ENCODE results near the gene SLC7A9.
"Not testable (repeated sequence)": the region's sequence is repeated elsewhere in the genome, so short reads cannot be mapped to it uniquely, and the experiment has no call there.

SLC7A9 gene

GRCh38 chr19:32863301-32863700 lies 6.3 kb downstream of the SLC7A9 start:
- DNase-seq, result no peak

- no peak for DNase-seq
These were observed 6.8 kb downstream of the SLC7A9 start for GRCh38 chr19:32862741-32863140.

- no peak for DNase-seq
These were observed 7.4 kb downstream of the SLC7A9 start for GRCh38 chr19:32862173-32862572.

GRCh38 chr19:32861596-32861995 lies 8.0 kb downstream of the SLC7A9 start:
- DNase-seq, result no peak

GRCh38 chr19:32859591-32859990 lies 10.0 kb downstream of the SLC7A9 start:
- no peak for DNase-seq

- no peak for DNase-seq
These were observed 11.0 kb downstream of the SLC7A9 start for GRCh38 chr19:32858559-32858958.

- DNase-seq, result no peak
These were observed 11.4 kb downstream of the SLC7A9 start for GRCh38 chr19:32858155-32858554.

- no peak for DNase-seq
These were observed 12.0 kb downstream of the SLC7A9 start for GRCh38 chr19:32857584-32857983.

- DNase-seq, result not testable (repeated sequence)
These were observed 12.7 kb downstream of the SLC7A9 start for GRCh38 chr19:32856818-32857217.

GRCh38 chr19:32852216-32852615 lies 17.4 kb downstream of the SLC7A9 start:
- no peak for DNase-seq

- not testable (repeated sequence) for DNase-seq
These were observed 21.5 kb downstream of the SLC7A9 start for GRCh38 chr19:32848035-32848434.

GRCh38 chr19:32843716-32844245 lies 25.8 kb downstream of the SLC7A9 start:
- no peak for DNase-seq

- no peak for DNase-seq
These were observed 27.5 kb downstream of the SLC7A9 start for GRCh38 chr19:32842061-32842460.

GRCh38 chr19:32837531-32837930 lies 32.0 kb downstream of the SLC7A9 start:
- no peak for DNase-seq

- not testable (repeated sequence) for DNase-seq
These were observed 36.2 kb downstream of the SLC7A9 start for GRCh38 chr19:32833388-32833787.

GRCh38 chr19:32832825-32833224 lies 36.7 kb downstream of the SLC7A9 start:
- DNase-seq, result not testable (repeated sequence)

- not testable (repeated sequence) for DNase-seq
These were observed 37.5 kb downstream of the SLC7A9 start for GRCh38 chr19:32832094-32832493.

- no peak for DNase-seq
These were observed 38.0 kb downstream of the SLC7A9 start for GRCh38 chr19:32831611-32832010.

- DNase-seq, result no peak
These were observed 39.1 kb downstream of the SLC7A9 start for GRCh38 chr19:32830231-32831014.

- DNase-seq, result no peak
These were observed 40.1 kb downstream of the SLC7A9 start for GRCh38 chr19:32829345-32829896.

GRCh38 chr19:32828643-32829344 lies 40.8 kb downstream of the SLC7A9 start:
- DNase-seq, result no peak

GRCh38 chr19:32828139-32828538 lies 41.4 kb downstream of the SLC7A9 start:
- DNase-seq, result no peak

GRCh38 chr19:32824916-32825608 lies 44.5 kb downstream of the SLC7A9 start:
- DNase-seq, result no peak

All from CD4-positive, alpha-beta T cell treated with Interleukin-4 for 4 hours (primary cell).